Measurements from ENCODE around the gene ARHGAP44. TPM values are rescaled to one million over a fixed set of nuclear protein-coding genes. Genes with fewer than 3 reads are reported as not detected.

The ARHGAP44 gene
- polyA plus RNA-seq, 1 donor (not counting 4 experiments of a cell fraction or from before 2014, with no cell fraction given), result 2.2 TPM

- dilution Hi-C loops (cut with MboI; ENCODE audit: extremely low pct_ligation_motif_present, low sequenced_read_pairs), result no loop called here
- H3K27me3 ChIP-seq (ENCODE audit: control insufficient read depth, extremely low read depth, insufficient read depth, low read length), result no peaks in the 10 kb centered on the region
Observed at GRCh38 chr17:13027246-13027645, 237.9 kb downstream of the ARHGAP44 start.

DNA sequence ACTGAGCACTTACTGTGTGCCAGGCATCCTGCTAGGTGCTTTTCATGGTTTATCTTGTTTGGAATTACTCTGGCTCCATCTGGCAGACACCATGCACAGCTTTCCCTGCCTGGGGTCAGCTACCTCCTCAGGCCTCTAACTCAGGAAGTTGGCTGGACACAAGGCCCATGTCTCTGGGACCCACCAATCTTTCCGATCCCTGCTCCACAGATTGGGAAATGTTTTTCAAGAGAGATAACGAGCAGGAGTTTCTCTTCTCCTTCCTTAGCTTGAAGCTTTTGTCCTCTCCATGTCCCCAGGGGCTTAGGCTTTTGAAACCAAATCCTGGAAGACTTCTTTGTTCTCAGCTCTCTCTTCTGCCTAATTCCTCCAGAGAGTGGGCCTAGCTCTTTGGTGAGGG is 240.0 kb downstream of the ARHGAP44 start:
- Histone ChIP-seq H3K4me2 (ENCODE audit: control insufficient read depth, extremely low read depth, insufficient read depth, low read depth, low read length) (no peak overlapping the region), H3K4me3 (ENCODE audit: control insufficient read depth in 2 of 3, extremely low read depth in 1 of 3, insufficient read depth in 2 of 3, low read depth in 1 of 3, low read length in 3 of 3) (no peak overlapping the region), H3K27me3 (ENCODE audit: control insufficient read depth, extremely low read depth, insufficient read depth, low read length) (no peaks in the 10 kb centered on the region), H3K27ac (ENCODE audit: control insufficient read depth, insufficient read depth, low read length) (no peak overlapping the region), H2AFZ (ENCODE audit: control insufficient read depth, low read length) (no peak overlapping the region), H3K9ac (ENCODE audit: control insufficient read depth, extremely low read depth, insufficient read depth, low read length) (no peak overlapping the region), H3K79me2 (ENCODE audit: control insufficient read depth, insufficient read depth, low read length) (no peaks in the 10 kb centered on the region), H3K36me3 (ENCODE audit: control insufficient read depth in 2 of 2, extremely low read depth in 1 of 2, insufficient read depth in 2 of 2, low read length in 2 of 2) (no peaks in the 10 kb centered on the region), H3K9me1 (ENCODE audit: control insufficient read depth, extremely low read depth, insufficient read depth, low read length) (no peaks in the 10 kb centered on the region), H3K9me3 (ENCODE audit: control insufficient read depth, low read depth, low read length) (no peaks in the 10 kb centered on the region), H3K4me1 (ENCODE audit: control insufficient read depth, extremely low read depth, insufficient read depth, low read length) (no peaks in the 10 kb centered on the region), H4K20me1 (ENCODE audit: control insufficient read depth, extremely low read depth, insufficient read depth, low read length) (no peaks in the 10 kb centered on the region)
- FAIRE-seq (no peak), DNase-seq (ENCODE audit: low read depth, low spot score) (no peak)
- dilution Hi-C loops (cut with MboI; ENCODE audit: extremely low pct_ligation_motif_present, low sequenced_read_pairs), result no loop called here
- TF ChIP-seq EZH2 (IDR thresholded peaks at IDR 0.05; ENCODE audit: low read length), result no peak
- TF ChIP-seq CTCF (optimal IDR thresholded peaks at IDR 0.05 in 1 of 3, IDR thresholded peaks at IDR 0.05 in 1 of 3, conservative IDR thresholded peaks at IDR 0.05 in 1 of 3; ENCODE audit: extremely low read depth in 1 of 3, insufficient read depth in 2 of 3, low read length in 3 of 3), result no peak

More at GRCh38 chr17:13027246-13027645, 237.9 kb downstream of the ARHGAP44 start:
- H3K27ac ChIP-seq (ENCODE audit: control insufficient read depth, insufficient read depth, low read length), result no peak overlapping the region
- H3K4me1 ChIP-seq (ENCODE audit: control insufficient read depth, extremely low read depth, insufficient read depth, low read length), result no peaks in the 10 kb centered on the region
- TF ChIP-seq EZH2 (IDR thresholded peaks at IDR 0.05; ENCODE audit: low read length) (no peak), CTCF (optimal IDR thresholded peaks at IDR 0.05 in 1 of 3, IDR thresholded peaks at IDR 0.05 in 1 of 3, conservative IDR thresholded peaks at IDR 0.05 in 1 of 3; ENCODE audit: extremely low read depth in 1 of 3, insufficient read depth in 2 of 3, low read length in 3 of 3) (no peak)
- no peaks in the 10 kb centered on the region for H3K9me3 ChIP-seq (ENCODE audit: control insufficient read depth, low read depth, low read length)
- no peak overlapping the region for H2AFZ ChIP-seq (ENCODE audit: control insufficient read depth, low read length)
- no peak overlapping the region for H3K4me2 ChIP-seq (ENCODE audit: control insufficient read depth, extremely low read depth, insufficient read depth, low read depth, low read length)
- no peaks in the 10 kb centered on the region for H3K79me2 ChIP-seq (ENCODE audit: control insufficient read depth, insufficient read depth, low read length)
- DNase-seq (ENCODE audit: low read depth, low spot score), result no peak
- no peaks in the 10 kb centered on the region for H4K20me1 ChIP-seq (ENCODE audit: control insufficient read depth, extremely low read depth, insufficient read depth, low read length)
- H3K9me1 ChIP-seq (ENCODE audit: control insufficient read depth, extremely low read depth, insufficient read depth, low read length), result no peaks in the 10 kb centered on the region
- no peak overlapping the region for H3K9ac ChIP-seq (ENCODE audit: control insufficient read depth, extremely low read depth, insufficient read depth, low read length)
- FAIRE-seq, result no peak
- no peaks in the 10 kb centered on the region for H3K36me3 ChIP-seq (ENCODE audit: control insufficient read depth in 2 of 2, extremely low read depth in 1 of 2, insufficient read depth in 2 of 2, low read length in 2 of 2)
- no peak overlapping the region for H3K4me3 ChIP-seq (ENCODE audit: control insufficient read depth in 2 of 3, extremely low read depth in 1 of 3, insufficient read depth in 2 of 3, low read depth in 1 of 3, low read length in 3 of 3)
